IMR-90 (cell line): ENCODE data around the gene OR10H5.
"Not testable (repeated sequence)": the region's sequence is repeated elsewhere in the genome, so short reads cannot be mapped to it uniquely, and the experiment has no call there.

Experiments used
- CEBPB ChIP-seq: IDR thresholded peaks from 2 replicates; pipeline ENCODE4 v1.6.1; 2012; ENCODE audit warnings: low read depth, low read length, improper control_type of control experiment
- MXI1 ChIP-seq: IDR thresholded peaks from 2 replicates; pipeline ENCODE4 v1.6.1; 2012; ENCODE audit warnings: low read depth, mild to moderate bottlenecking, low read length, moderate library complexity, borderline replicate concordance
- NFE2L2 ChIP-seq: fragments of 150-350 bp; IDR thresholded peaks from 2 replicates; pipeline ENCODE4 v1.6.1; 2016; ENCODE audit warnings: low read depth, mild to moderate bottlenecking, low read length
- POLR2A ChIP-seq: IDR thresholded peaks from 2 replicates; pipeline ENCODE4 v1.6.1; 2012; ENCODE audit warnings: mild to moderate bottlenecking, low read depth, low read length
- RAD21 ChIP-seq: IDR thresholded peaks from 2 replicates; pipeline ENCODE4 v1.6.1; 2012; ENCODE audit warnings: low read length, improper control_type of control experiment
- RCOR1 ChIP-seq: IDR thresholded peaks from 2 replicates; pipeline ENCODE4 v1.6.1; 2012; ENCODE audit warnings: mild to moderate bottlenecking, low read length, improper control_type of control experiment; ENCODE audit not compliant: insufficient replicate concordance
- RFX5 ChIP-seq: IDR thresholded peaks from 2 replicates; pipeline ENCODE4 v1.8.0; 2012; ENCODE audit warnings: low read depth, mild to moderate bottlenecking, low read length, moderate library complexity
- TF ChIP-seq, protein P1 (sequence below): conservative IDR thresholded peaks from 2 replicates; pipeline ENCODE4 v1.5.1; 2012; ENCODE audit warnings: mild to moderate bottlenecking, low read depth, low read length, improper control_type of control experiment
- TF ChIP-seq, protein P2 (sequence below): fragments of 150-350 bp; IDR thresholded peaks from 2 replicates; pipeline ENCODE4 v1.6.1; 2016; ENCODE audit warnings: low read depth, mild to moderate bottlenecking, low read length, moderate library complexity, borderline replicate concordance
- TF ChIP-seq, protein P3 (sequence below): fragments of 150-350 bp; IDR thresholded peaks from 2 replicates; pipeline ENCODE4 v1.6.1; 2017; ENCODE audit warnings: mild to moderate bottlenecking, antibody characterized with exemption, low read length, low read depth

DNA sequence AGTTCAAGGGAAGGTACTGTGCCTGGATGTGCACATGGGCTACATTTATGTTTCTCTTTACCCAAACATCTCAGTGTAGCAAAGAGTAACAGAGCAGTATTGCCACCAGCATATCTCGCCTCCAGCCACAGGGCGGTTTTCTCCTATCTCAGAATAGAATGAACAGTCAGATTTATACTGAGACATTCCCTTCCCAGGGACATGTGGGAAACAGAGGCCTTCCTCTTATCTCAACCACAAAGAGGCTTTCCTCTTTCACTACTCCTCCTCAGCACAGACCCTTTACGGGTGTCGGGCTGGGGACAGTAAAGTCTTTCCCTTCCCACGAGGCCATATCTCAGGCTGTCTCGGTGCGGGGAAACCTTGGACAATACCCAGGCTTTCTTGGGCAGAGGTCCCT lies 4.6 kb upstream of the OR10H5 start:
- TF ChIP-seq, protein P1, sequence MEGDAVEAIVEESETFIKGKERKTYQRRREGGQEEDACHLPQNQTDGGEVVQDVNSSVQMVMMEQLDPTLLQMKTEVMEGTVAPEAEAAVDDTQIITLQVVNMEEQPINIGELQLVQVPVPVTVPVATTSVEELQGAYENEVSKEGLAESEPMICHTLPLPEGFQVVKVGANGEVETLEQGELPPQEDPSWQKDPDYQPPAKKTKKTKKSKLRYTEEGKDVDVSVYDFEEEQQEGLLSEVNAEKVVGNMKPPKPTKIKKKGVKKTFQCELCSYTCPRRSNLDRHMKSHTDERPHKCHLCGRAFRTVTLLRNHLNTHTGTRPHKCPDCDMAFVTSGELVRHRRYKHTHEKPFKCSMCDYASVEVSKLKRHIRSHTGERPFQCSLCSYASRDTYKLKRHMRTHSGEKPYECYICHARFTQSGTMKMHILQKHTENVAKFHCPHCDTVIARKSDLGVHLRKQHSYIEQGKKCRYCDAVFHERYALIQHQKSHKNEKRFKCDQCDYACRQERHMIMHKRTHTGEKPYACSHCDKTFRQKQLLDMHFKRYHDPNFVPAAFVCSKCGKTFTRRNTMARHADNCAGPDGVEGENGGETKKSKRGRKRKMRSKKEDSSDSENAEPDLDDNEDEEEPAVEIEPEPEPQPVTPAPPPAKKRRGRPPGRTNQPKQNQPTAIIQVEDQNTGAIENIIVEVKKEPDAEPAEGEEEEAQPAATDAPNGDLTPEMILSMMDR = not testable (repeated sequence)
- TF ChIP-seq RAD21, POLR2A, MXI1, RCOR1, NFE2L2, CEBPB, RFX5: not testable (repeated sequence)
- TF ChIP-seq, protein P2, sequence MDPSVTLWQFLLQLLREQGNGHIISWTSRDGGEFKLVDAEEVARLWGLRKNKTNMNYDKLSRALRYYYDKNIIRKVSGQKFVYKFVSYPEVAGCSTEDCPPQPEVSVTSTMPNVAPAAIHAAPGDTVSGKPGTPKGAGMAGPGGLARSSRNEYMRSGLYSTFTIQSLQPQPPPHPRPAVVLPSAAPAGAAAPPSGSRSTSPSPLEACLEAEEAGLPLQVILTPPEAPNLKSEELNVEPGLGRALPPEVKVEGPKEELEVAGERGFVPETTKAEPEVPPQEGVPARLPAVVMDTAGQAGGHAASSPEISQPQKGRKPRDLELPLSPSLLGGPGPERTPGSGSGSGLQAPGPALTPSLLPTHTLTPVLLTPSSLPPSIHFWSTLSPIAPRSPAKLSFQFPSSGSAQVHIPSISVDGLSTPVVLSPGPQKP = not testable (repeated sequence)
- TF ChIP-seq, protein P3, sequence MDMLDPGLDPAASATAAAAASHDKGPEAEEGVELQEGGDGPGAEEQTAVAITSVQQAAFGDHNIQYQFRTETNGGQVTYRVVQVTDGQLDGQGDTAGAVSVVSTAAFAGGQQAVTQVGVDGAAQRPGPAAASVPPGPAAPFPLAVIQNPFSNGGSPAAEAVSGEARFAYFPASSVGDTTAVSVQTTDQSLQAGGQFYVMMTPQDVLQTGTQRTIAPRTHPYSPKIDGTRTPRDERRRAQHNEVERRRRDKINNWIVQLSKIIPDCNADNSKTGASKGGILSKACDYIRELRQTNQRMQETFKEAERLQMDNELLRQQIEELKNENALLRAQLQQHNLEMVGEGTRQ = not testable (repeated sequence)
